WTC11 (cell line): ENCODE data around the gene ZNF639. TPM values are rescaled to one million over a fixed set of nuclear protein-coding genes. Genes with fewer than 3 reads are reported as not detected.

Source experiments
- ATAC-seq: fragments of 200-7000 bp; cut with Tn5 transposase; 2 replicates; pipeline ENCODE4 v1.10.0; 2021; ENCODE audit warnings: mild to moderate bottlenecking, moderate library complexity
- CTCF ChIA-PET: fragments of 300-600 bp; sonication (Branson Sonifier 250); formaldehyde crosslinking; loops from one replicate; lab custom pipeline; 2021; ENCODE audit warnings: antibody characterized with exemption; lab: Charles Lee
- POLR2A ChIA-PET: fragments of 350-600 bp; sonication (Branson Sonifier 250); formaldehyde crosslinking; loops from one replicate; lab custom pipeline; 2021; ENCODE audit warnings: antibody characterized with exemption; lab: Charles Lee
- DNase-seq: peaks from one replicate; pipeline ENCODE4 v3.0.0; 2021; ENCODE audit warnings: low spot score
- H3K27ac Mint-ChIP-seq: 2 replicates; pipeline ENCODE4 v1.8.0; 2021; ENCODE audit warnings: mixed read lengths
- H3K27me3 Mint-ChIP-seq: 2 replicates; pipeline ENCODE4 v1.8.0; 2021; ENCODE audit warnings: low read depth, mild to moderate bottlenecking, moderate library complexity, mixed read lengths
- H3K36me3 Mint-ChIP-seq: 2 replicates; pipeline ENCODE4 v1.8.0; 2021; ENCODE audit warnings: mixed read lengths
- H3K4me1 Mint-ChIP-seq: 2 replicates; pipeline ENCODE4 v1.8.0; 2022; ENCODE audit warnings: mixed read lengths
- H3K4me3 Mint-ChIP-seq: 2 replicates; pipeline ENCODE4 v1.8.0; 2021; ENCODE audit warnings: mild to moderate bottlenecking, moderate library complexity, mixed read lengths
- H3K9me3 Mint-ChIP-seq: 2 replicates; pipeline ENCODE4 v1.8.0; 2021; ENCODE audit warnings: mixed read lengths
- FOXJ3 ChIP-seq: sonication (generic); formaldehyde crosslinking; IDR thresholded peaks from 2 replicates; pipeline ENCODE4 v1.9.0; 2021; ENCODE audit warnings: missing genetic modification reagents, mild to moderate bottlenecking, borderline replicate concordance
- FOXP1 ChIP-seq: sonication (generic); formaldehyde crosslinking; IDR thresholded peaks from 2 replicates; pipeline ENCODE4 v1.8.0; 2022; ENCODE audit warnings: missing genetic modification reagents, mild to moderate bottlenecking, moderate library complexity, borderline replicate concordance
- KAT7 ChIP-seq: sonication (generic); formaldehyde crosslinking; IDR thresholded peaks from 2 replicates; pipeline ENCODE4 v1.8.1; 2023; ENCODE audit warnings: missing genetic modification reagents, mild to moderate bottlenecking, borderline replicate concordance
- MAX ChIP-seq: sonication (generic); formaldehyde crosslinking; IDR thresholded peaks from 2 replicates; pipeline ENCODE4 v1.8.0; 2022; ENCODE audit warnings: mild to moderate bottlenecking, missing genetic modification reagents
- NR2C2 ChIP-seq: sonication (generic); formaldehyde crosslinking; IDR thresholded peaks from 2 replicates; pipeline ENCODE4 v1.8.0; 2022; ENCODE audit warnings: mild to moderate bottlenecking, missing genetic modification reagents
- PREB ChIP-seq: sonication (generic); formaldehyde crosslinking; IDR thresholded peaks from 2 replicates; pipeline ENCODE4 v1.8.1; 2022; ENCODE audit warnings: mild to moderate bottlenecking, missing genetic modification reagents, moderate library complexity, borderline replicate concordance
- RELA ChIP-seq: sonication (generic); formaldehyde crosslinking; IDR thresholded peaks from 2 replicates; pipeline ENCODE4 v1.8.1; 2022; ENCODE audit warnings: missing genetic modification reagents, mild to moderate bottlenecking, borderline replicate concordance
- RORB ChIP-seq: fragments of 250-450 bp; sonication (Bioruptor Pico); IDR thresholded peaks from 2 replicates; pipeline ENCODE4 v1.9.0; 2021; ENCODE audit warnings: mild to moderate bottlenecking
- TEAD4 ChIP-seq: sonication (generic); formaldehyde crosslinking; IDR thresholded peaks from 2 replicates; pipeline ENCODE4 v1.8.0; 2022; ENCODE audit warnings: mild to moderate bottlenecking, missing genetic modification reagents
- ZNF121 ChIP-seq: sonication (generic); formaldehyde crosslinking; IDR thresholded peaks from 2 replicates; pipeline ENCODE4 v1.8.0; 2023; ENCODE audit warnings: missing genetic modification reagents
- total RNA-seq: library from RNA; stranded (reverse); gene quantifications from 3 replicates; pipeline ENCODE4 v1.2.3, GENCODE V29; 2021
- TF ChIP-seq, protein P1 (sequence below): fragments of 250-450 bp; sonication (Bioruptor Pico); IDR thresholded peaks from 2 replicates; pipeline ENCODE4 v1.8.0; 2021; ENCODE audit warnings: mild to moderate bottlenecking
- TF ChIP-seq, protein P2 (sequence below): sonication (generic); formaldehyde crosslinking; IDR thresholded peaks from 2 replicates; pipeline ENCODE4 v1.8.1; 2023; ENCODE audit warnings: mild to moderate bottlenecking, missing genetic modification reagents, moderate library complexity
- TF ChIP-seq, protein P3 (sequence below): sonication (generic); formaldehyde crosslinking; IDR thresholded peaks from 2 replicates; pipeline ENCODE4 v1.8.1; 2022; ENCODE audit warnings: mild to moderate bottlenecking, moderate library complexity, missing genetic modification reagents
- TF ChIP-seq, protein P4 (sequence below): sonication (generic); formaldehyde crosslinking; IDR thresholded peaks from 2 replicates; pipeline ENCODE4 v1.8.0; 2023; ENCODE audit warnings: missing genetic modification reagents, mild to moderate bottlenecking, borderline replicate concordance
- TF ChIP-seq, protein P5 (sequence below): sonication (generic); formaldehyde crosslinking; conservative IDR thresholded peaks from 2 replicates; pipeline ENCODE4 v1.8.1; 2022; ENCODE audit warnings: mild to moderate bottlenecking, missing genetic modification reagents
- TF ChIP-seq, protein P6 (sequence below): sonication (generic); formaldehyde crosslinking; IDR thresholded peaks from 2 replicates; pipeline ENCODE4 v1.8.1; 2023; ENCODE audit warnings: mild to moderate bottlenecking, missing genetic modification reagents

The ZNF639 gene
- total RNA-seq, 1 experiment from 2014 or later: 34.8 TPM

- ATAC-seq (no peak), DNase-seq (no peak)
- ChIA-PET CTCF (no interaction called here), POLR2A (no interaction called here)
- Mint-ChIP-seq H3K27ac (no peak overlapping the region), H3K4me1 (no peaks in the 10 kb centered on the region), H3K4me3 (no peak overlapping the region), H3K9me3 (no peaks in the 10 kb centered on the region), H3K36me3 (peaks cover 49% of the 10 kb centered on the region), H3K27me3 (no peaks in the 10 kb centered on the region)
- TF ChIP-seq, protein P1, sequence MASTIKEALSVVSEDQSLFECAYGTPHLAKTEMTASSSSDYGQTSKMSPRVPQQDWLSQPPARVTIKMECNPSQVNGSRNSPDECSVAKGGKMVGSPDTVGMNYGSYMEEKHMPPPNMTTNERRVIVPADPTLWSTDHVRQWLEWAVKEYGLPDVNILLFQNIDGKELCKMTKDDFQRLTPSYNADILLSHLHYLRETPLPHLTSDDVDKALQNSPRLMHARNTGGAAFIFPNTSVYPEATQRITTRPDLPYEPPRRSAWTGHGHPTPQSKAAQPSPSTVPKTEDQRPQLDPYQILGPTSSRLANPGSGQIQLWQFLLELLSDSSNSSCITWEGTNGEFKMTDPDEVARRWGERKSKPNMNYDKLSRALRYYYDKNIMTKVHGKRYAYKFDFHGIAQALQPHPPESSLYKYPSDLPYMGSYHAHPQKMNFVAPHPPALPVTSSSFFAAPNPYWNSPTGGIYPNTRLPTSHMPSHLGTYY (CRISPR knock-in tag): no peak
- TF ChIP-seq, protein P2, sequence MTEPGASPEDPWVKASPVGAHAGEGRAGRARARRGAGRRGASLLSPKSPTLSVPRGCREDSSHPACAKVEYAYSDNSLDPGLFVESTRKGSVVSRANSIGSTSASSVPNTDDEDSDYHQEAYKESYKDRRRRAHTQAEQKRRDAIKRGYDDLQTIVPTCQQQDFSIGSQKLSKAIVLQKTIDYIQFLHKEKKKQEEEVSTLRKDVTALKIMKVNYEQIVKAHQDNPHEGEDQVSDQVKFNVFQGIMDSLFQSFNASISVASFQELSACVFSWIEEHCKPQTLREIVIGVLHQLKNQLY (CRISPR knock-in tag): no peak
- TF ChIP-seq TEAD4 (CRISPR knock-in tag): no peak
- TF ChIP-seq, protein P3, sequence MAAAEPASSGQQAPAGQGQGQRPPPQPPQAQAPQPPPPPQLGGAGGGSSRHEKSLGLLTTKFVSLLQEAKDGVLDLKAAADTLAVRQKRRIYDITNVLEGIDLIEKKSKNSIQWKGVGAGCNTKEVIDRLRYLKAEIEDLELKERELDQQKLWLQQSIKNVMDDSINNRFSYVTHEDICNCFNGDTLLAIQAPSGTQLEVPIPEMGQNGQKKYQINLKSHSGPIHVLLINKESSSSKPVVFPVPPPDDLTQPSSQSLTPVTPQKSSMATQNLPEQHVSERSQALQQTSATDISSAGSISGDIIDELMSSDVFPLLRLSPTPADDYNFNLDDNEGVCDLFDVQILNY: no peak
- TF ChIP-seq FOXJ3 (CRISPR knock-in tag): no peak
- peak; percentile 76; the same call in 1 of the 2 replicates for TF ChIP-seq ZNF121 (CRISPR knock-in tag)
- TF ChIP-seq KAT7: no peak
Observed at GRCh38 chr3:179363332-179363731, 40.5 kb downstream of the ZNF639 start.

- no peaks in the 10 kb centered on the region for H3K9me3 Mint-ChIP-seq
- H3K4me3 Mint-ChIP-seq: no peak overlapping the region
- H3K4me1 Mint-ChIP-seq: no peaks in the 10 kb centered on the region
- ChIA-PET CTCF (interaction anchor here (0.6 kb wide), 1 partner anchor 137 kb away, joined by 3 read pairs; no protein-coding TSS in a partner anchor), POLR2A (interaction anchor here (0.6 kb wide), 1 partner anchor 136 kb away, joined by 3 read pairs; no protein-coding TSS in a partner anchor)
- ATAC-seq: no peak
- H3K27me3 Mint-ChIP-seq: no peaks in the 10 kb centered on the region
- H3K36me3 Mint-ChIP-seq: peaks cover 16% of the 10 kb centered on the region
- DNase-seq: no peak
- TF ChIP-seq, protein P4, sequence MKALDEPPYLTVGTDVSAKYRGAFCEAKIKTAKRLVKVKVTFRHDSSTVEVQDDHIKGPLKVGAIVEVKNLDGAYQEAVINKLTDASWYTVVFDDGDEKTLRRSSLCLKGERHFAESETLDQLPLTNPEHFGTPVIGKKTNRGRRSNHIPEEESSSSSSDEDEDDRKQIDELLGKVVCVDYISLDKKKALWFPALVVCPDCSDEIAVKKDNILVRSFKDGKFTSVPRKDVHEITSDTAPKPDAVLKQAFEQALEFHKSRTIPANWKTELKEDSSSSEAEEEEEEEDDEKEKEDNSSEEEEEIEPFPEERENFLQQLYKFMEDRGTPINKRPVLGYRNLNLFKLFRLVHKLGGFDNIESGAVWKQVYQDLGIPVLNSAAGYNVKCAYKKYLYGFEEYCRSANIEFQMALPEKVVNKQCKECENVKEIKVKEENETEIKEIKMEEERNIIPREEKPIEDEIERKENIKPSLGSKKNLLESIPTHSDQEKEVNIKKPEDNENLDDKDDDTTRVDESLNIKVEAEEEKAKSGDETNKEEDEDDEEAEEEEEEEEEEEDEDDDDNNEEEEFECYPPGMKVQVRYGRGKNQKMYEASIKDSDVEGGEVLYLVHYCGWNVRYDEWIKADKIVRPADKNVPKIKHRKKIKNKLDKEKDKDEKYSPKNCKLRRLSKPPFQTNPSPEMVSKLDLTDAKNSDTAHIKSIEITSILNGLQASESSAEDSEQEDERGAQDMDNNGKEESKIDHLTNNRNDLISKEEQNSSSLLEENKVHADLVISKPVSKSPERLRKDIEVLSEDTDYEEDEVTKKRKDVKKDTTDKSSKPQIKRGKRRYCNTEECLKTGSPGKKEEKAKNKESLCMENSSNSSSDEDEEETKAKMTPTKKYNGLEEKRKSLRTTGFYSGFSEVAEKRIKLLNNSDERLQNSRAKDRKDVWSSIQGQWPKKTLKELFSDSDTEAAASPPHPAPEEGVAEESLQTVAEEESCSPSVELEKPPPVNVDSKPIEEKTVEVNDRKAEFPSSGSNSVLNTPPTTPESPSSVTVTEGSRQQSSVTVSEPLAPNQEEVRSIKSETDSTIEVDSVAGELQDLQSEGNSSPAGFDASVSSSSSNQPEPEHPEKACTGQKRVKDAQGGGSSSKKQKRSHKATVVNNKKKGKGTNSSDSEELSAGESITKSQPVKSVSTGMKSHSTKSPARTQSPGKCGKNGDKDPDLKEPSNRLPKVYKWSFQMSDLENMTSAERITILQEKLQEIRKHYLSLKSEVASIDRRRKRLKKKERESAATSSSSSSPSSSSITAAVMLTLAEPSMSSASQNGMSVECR: no peak
- TF ChIP-seq FOXP1 (CRISPR knock-in tag) (no peak), ZNF121 (CRISPR knock-in tag) (no peak), NR2C2 (no peak), RELA (CRISPR knock-in tag) (no peak), PREB (CRISPR knock-in tag) (no peak), RORB (CRISPR knock-in tag) (no peak), MAX (CRISPR knock-in tag) (no peak)
- TF ChIP-seq, protein P5, sequence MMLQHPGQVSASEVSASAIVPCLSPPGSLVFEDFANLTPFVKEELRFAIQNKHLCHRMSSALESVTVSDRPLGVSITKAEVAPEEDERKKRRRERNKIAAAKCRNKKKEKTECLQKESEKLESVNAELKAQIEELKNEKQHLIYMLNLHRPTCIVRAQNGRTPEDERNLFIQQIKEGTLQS (CRISPR knock-in tag): no peak
- TF ChIP-seq, protein P6, sequence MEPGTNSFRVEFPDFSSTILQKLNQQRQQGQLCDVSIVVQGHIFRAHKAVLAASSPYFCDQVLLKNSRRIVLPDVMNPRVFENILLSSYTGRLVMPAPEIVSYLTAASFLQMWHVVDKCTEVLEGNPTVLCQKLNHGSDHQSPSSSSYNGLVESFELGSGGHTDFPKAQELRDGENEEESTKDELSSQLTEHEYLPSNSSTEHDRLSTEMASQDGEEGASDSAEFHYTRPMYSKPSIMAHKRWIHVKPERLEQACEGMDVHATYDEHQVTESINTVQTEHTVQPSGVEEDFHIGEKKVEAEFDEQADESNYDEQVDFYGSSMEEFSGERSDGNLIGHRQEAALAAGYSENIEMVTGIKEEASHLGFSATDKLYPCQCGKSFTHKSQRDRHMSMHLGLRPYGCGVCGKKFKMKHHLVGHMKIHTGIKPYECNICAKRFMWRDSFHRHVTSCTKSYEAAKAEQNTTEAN: no peak
- no peak overlapping the region for H3K27ac Mint-ChIP-seq
Observed at GRCh38 chr3:179369621-179370020, 46.8 kb downstream of the ZNF639 start.
